ACC112 (cell line): ENCODE results near the gene CAMK4.

ENCODE experiments used
- H2AFZ ChIP-seq: fragments of 200-600 bp; sonication (generic); one replicate; pipeline ENCODE4 v1.6.0; 2017; ENCODE audit warnings: antibody characterized with exemption, low read length; ENCODE audit not compliant: unreplicated experiment
- H3K27ac ChIP-seq: fragments of 200-600 bp; sonication (generic); 2 replicates; pipeline ENCODE4 v1.5.1; 2014; ENCODE audit warnings: low read depth, mild to moderate bottlenecking, antibody characterized with exemption, low read length, moderate library complexity
- H3K27me3 ChIP-seq: fragments of 200-600 bp; sonication (generic); 2 replicates; pipeline ENCODE4 v1.6.1; 2014; ENCODE audit warnings: mild to moderate bottlenecking, antibody characterized with exemption, low read length, moderate library complexity, mixed read lengths; ENCODE audit not compliant: insufficient read depth
- H3K36me3 ChIP-seq: fragments of 200-600 bp; sonication (generic); 2 replicates; pipeline ENCODE4 v1.6.1; 2016; ENCODE audit warnings: mild to moderate bottlenecking, antibody characterized with exemption, low read length, moderate library complexity, mixed read lengths; ENCODE audit not compliant: insufficient read depth
- H3K4me1 ChIP-seq: fragments of 200-600 bp; sonication (generic); one replicate; pipeline ENCODE4 v1.6.1; 2016; ENCODE audit warnings: low read length, mixed read lengths; ENCODE audit not compliant: insufficient read depth, unreplicated experiment, control insufficient read depth
- H3K4me3 ChIP-seq: fragments of 200-600 bp; sonication (generic); 2 replicates; pipeline ENCODE4 v1.5.1; 2014; ENCODE audit warnings: mild to moderate bottlenecking, low read depth, low read length
- H3K79me2 ChIP-seq: fragments of 200-600 bp; sonication (generic); one replicate; pipeline ENCODE4 v1.6.0; 2016; ENCODE audit warnings: low read length; ENCODE audit not compliant: control insufficient read depth, unreplicated experiment, insufficient read depth

Gene CAMK4

GRCh38 chr5:111223787-111224560, at the start of gene CAMK4:
Gene CAMK4, plus strand, starts transcription at chr5:111224384. Its CDS starts 100 bp downstream, at chr5:111224484.
- H2AFZ ChIP-seq = peak within 1 kb of the TSS; percentile 94
- H3K36me3 ChIP-seq = no peaks in the 10 kb centered on the region
- H3K4me3 ChIP-seq = peak within 1 kb of the TSS; percentile 86
- no peak within 1 kb of the TSS for H3K27ac ChIP-seq
- no peaks in the 10 kb centered on the region for H3K27me3 ChIP-seq
- H3K79me2 ChIP-seq = no peaks in the 10 kb centered on the region
- peaks cover 10% of the 10 kb centered on the region for H3K4me1 ChIP-seq

- no peak overlapping the region for H3K27ac ChIP-seq
- H3K27me3 ChIP-seq = no peaks in the 10 kb centered on the region
- H3K4me1 ChIP-seq = no peaks in the 10 kb centered on the region
- H3K36me3 ChIP-seq = no peaks in the 10 kb centered on the region
- no peak overlapping the region for H3K4me3 ChIP-seq
- H2AFZ ChIP-seq = no peak overlapping the region
- H3K79me2 ChIP-seq = no peaks in the 10 kb centered on the region
Observed at GRCh38 chr5:111183064-111183463, 41.1 kb upstream of the CAMK4 start.

GRCh38 chr5:111187079-111187478, 37.1 kb upstream of the CAMK4 start:
- no peak overlapping the region for H3K4me3 ChIP-seq
- H3K27me3 ChIP-seq = no peaks in the 10 kb centered on the region
- no peaks in the 10 kb centered on the region for H3K79me2 ChIP-seq
- H2AFZ ChIP-seq = no peak overlapping the region
- H3K4me1 ChIP-seq = no peaks in the 10 kb centered on the region
- no peak overlapping the region for H3K27ac ChIP-seq
- H3K36me3 ChIP-seq = no peaks in the 10 kb centered on the region

GRCh38 chr5:111194053-111194452, 30.1 kb upstream of the CAMK4 start:
- Histone ChIP-seq H3K4me3 (no peak overlapping the region), H2AFZ (peak overlapping the region; percentile 15), H3K4me1 (peaks cover 5% of the 10 kb centered on the region), H3K79me2 (no peaks in the 10 kb centered on the region), H3K27me3 (no peaks in the 10 kb centered on the region), H3K27ac (no peak overlapping the region), H3K36me3 (no peaks in the 10 kb centered on the region)

GRCh38 chr5:111194925-111195324, 29.3 kb upstream of the CAMK4 start:
- no peaks in the 10 kb centered on the region for H3K27me3 ChIP-seq
- no peak overlapping the region for H3K4me3 ChIP-seq
- H3K27ac ChIP-seq = no peak overlapping the region
- no peak overlapping the region for H2AFZ ChIP-seq
- no peaks in the 10 kb centered on the region for H3K79me2 ChIP-seq
- H3K4me1 ChIP-seq = peaks cover 5% of the 10 kb centered on the region
- H3K36me3 ChIP-seq = no peaks in the 10 kb centered on the region

- H3K4me1 ChIP-seq = peaks cover 5% of the 10 kb centered on the region
- peak overlapping the region; percentile 50; the same call in 1 of the 2 replicates for H3K4me3 ChIP-seq
- H3K27ac ChIP-seq = no peak overlapping the region
- no peaks in the 10 kb centered on the region for H3K79me2 ChIP-seq
- H2AFZ ChIP-seq = peak overlapping the region; percentile 36
- H3K27me3 ChIP-seq = no peaks in the 10 kb centered on the region
- H3K36me3 ChIP-seq = no peaks in the 10 kb centered on the region
Observed at GRCh38 chr5:111197523-111197922, 26.7 kb upstream of the CAMK4 start.

- Histone ChIP-seq H2AFZ (no peak overlapping the region), H3K27me3 (no peaks in the 10 kb centered on the region), H3K36me3 (no peaks in the 10 kb centered on the region), H3K4me3 (no peak overlapping the region), H3K27ac (no peak overlapping the region), H3K4me1 (peaks cover 5% of the 10 kb centered on the region), H3K79me2 (no peaks in the 10 kb centered on the region)
Observed at GRCh38 chr5:111198281-111198966, 25.8 kb upstream of the CAMK4 start.

- Histone ChIP-seq H3K4me1 (peaks cover 5% of the 10 kb centered on the region), H3K4me3 (no peak overlapping the region), H3K27ac (no peak overlapping the region), H3K79me2 (no peaks in the 10 kb centered on the region), H2AFZ (no peak overlapping the region), H3K36me3 (no peaks in the 10 kb centered on the region), H3K27me3 (no peaks in the 10 kb centered on the region)
Observed at GRCh38 chr5:111200828-111201227, 23.4 kb upstream of the CAMK4 start.

GRCh38 chr5:111201705-111202104, 22.5 kb upstream of the CAMK4 start:
- Histone ChIP-seq H3K79me2 (no peaks in the 10 kb centered on the region), H3K4me3 (no peak overlapping the region), H3K36me3 (no peaks in the 10 kb centered on the region), H3K4me1 (peaks cover 5% of the 10 kb centered on the region), H3K27me3 (no peaks in the 10 kb centered on the region), H2AFZ (no peak overlapping the region), H3K27ac (no peak overlapping the region)

- no peaks in the 10 kb centered on the region for H3K36me3 ChIP-seq
- no peaks in the 10 kb centered on the region for H3K79me2 ChIP-seq
- H3K27ac ChIP-seq = no peak overlapping the region
- no peaks in the 10 kb centered on the region for H3K4me1 ChIP-seq
- peak overlapping the region; percentile 95 for H2AFZ ChIP-seq
- peak overlapping the region; percentile 66 for H3K4me3 ChIP-seq
- no peaks in the 10 kb centered on the region for H3K27me3 ChIP-seq
Observed at GRCh38 chr5:111211341-111211740, 12.8 kb upstream of the CAMK4 start.
